ENCODE results near the gene PBX3.

The PBX3 gene

DNA sequence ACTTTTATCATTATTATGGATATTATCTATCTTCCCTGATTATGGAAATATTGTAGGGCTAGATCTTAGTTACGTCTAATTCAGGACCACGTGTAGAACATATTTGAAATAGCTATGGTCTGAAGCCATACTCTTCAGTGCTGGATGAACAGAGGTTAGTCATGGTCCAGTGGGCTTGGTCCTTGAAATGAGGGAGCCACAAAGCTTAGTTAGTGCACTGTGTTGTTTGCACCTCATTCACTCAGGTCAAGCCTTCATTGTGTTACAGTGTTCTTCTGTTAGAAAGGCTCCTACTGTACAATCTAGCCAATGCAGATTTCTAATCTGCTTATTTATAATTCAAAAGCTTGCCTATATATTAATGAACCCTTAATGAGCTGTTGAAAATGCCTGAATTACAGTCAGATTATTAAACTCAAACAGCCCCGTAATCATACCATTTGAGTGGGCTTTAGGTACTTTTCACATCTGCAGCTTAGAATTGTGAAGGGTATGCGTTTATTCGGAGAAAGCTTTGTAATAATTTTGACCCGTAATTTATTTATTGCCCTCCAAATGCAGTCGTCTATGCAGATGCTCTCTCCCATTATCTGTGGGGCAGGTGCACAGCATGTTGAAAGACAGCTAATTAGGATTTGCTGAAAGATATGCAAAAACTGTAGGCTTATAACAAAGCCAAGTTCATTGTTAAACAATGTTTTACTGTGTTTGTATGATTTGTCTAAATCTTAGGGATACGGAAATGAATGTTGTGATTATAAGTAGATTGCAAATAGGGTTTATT lies 164.9 kb downstream of the PBX3 start:
- DNase-seq = no peak

DNA sequence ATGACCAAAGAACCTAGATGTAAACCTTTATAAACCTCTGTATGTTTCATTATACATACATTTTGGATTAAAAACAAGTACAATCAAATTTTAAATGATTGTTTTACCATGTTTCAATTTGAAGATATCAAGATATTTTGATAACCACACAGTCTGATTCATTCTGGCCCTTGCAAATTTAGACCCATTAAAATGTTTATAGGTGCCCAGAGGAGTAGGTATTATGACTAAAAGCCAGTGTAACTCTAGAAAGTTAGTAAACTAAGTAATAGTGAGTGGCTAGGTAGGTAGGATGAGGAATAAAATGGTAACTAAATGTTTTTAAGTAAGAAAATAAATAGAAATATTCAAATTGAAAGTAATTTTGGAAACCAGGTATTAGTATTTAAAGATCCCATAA lies 165.5 kb downstream of the PBX3 start:
- DNase-seq = no peak

DNA sequence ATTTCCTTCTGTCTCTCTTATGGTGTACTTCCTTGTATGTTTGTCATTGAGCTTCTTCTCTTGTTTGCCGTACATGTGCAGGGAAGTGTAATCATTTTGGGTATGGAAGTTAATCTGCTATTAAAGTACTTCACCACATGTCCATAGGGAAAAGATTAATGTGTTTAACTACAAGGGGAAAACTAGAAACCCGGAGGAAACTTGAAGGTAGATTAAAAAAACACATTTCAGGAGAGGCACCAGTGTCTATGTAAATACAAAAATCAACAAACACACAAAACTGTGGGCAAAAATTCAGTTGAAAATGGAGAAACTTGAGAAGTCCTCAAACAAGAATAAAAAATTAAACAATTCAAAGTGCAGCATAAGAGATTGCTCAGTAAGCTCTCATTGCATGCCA lies 166.4 kb downstream of the PBX3 start:
- no peak for DNase-seq

DNA sequence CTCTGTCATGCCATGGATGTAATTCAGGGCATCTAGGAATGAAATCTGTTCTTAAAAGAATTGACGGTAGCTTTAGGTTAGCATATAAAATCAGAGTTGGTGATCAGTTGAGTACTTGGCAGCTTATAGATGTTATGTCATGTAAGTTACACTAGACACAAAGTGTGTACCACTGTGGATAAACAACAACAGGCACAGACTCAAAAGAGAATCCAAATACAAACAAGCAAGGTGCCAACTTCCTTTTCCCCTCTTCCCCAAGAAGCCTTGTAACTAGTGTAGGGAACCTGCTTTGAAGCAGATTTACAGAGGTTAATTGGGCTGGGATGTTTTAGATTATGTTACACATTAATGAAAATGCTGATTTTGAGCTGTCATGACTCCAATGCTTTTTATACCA lies 167.2 kb downstream of the PBX3 start:
- no peak for DNase-seq

DNA sequence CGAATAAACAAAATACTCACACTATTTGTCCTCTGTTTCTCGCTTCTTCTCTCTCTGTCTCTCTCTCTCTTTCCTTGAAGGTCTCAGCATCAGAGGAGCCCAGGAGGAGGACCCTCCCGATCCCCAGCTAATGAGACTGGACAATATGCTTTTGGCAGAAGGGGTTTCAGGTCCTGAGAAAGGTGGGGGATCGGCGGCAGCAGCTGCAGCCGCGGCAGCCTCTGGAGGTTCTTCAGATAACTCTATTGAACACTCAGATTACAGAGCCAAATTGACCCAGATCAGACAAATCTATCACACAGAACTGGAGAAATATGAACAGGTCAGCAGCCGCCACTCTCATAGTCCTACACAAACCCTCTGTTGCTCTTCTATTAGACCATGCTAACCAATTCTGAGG lies 168.4 kb downstream of the PBX3 start:
- no peak for DNase-seq

DNA sequence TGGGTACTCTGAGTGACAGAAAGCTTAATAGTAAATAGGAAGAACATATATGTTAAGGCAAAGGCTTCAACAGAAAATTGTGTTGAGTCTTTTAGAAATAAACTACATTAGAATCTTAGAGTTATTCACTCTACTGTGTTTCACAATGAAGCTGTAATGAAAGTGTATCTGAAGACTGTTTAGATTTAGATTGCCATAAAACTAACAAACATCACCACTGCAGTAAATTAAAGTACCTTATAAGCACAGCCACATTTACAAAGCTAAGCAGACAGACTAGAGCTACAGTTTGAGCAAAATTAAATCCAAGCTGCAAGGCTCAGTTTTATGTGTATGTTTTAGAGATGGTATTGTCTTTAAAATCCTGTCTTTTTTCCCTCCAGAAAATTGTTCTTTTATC lies 172.4 kb downstream of the PBX3 start:
- DNase-seq = no peak

DNA sequence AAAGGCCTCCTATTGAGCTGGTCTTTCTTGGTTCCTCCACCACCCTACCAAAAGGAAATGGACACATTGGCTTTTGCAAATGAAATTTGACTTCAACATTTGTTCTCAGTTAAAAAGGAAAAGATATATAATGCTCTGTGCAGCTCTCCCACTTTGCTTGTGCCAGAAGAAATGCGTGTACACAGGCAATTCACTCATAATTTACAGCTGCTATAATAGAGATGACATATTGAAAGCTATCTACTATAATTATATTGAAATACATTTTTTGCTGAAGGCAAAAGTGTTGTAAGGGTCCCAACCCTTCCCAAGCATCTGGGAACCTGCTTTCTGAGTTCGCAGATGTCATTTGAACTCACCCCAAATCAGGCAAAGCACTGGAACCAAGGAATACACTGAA lies 173.2 kb downstream of the PBX3 start:
- no peak for DNase-seq

DNA sequence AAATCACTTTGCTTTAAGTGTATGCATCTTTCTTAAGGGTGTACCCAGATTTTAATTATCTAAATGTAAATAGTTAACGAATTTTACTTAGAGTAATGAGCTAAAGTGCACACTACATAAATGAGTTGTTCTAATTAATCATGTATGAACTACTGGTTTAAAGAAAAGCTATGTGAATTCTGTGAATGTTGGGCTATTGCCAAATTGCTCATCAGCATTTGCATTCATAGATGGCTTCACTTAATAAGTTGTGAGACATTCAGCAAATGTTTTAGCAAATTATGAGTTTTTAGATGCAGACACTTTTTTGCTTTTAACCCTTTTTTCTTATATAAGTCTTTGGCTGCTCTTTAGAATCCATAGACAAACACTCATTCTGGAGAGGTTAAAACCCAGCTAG lies 175.7 kb downstream of the PBX3 start:
- no peak for DNase-seq

DNA sequence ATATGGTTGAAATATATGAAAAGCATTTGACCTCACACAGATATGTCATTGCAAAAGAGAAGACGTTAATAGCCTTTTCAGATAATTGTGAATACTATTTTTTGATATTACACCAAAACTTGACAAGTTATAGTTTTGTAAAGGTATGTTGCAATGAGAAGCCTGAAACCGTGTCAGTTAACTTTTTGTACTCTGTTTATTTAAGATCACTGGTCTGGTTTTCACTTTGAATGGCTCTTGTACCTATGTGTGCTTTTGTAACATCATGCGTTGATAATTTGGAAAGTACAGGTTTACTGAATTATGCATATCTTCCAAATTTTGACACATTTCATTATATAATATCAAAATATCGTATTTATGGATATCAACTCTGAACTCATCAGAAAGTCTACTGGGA lies 177.2 kb downstream of the PBX3 start:
- no peak for DNase-seq

DNA sequence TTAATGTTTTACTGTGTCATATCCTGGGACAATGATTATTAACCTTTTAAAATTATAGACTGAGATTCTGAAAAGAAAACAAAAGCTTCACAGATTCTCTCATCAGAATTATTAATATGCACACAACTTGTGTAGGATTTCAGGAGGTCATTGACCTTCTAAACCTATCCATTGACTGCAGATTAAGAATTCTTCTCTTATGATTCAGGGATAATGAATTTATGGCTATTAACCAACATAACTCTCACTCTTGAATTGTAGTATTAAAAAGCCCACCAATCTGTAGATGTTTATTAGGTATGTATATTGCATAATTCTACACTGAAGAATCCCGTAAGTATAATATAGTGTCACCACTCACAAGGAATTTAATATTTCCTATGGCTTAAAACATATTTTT lies 179.8 kb downstream of the PBX3 start:
- no peak for DNase-seq

DNA sequence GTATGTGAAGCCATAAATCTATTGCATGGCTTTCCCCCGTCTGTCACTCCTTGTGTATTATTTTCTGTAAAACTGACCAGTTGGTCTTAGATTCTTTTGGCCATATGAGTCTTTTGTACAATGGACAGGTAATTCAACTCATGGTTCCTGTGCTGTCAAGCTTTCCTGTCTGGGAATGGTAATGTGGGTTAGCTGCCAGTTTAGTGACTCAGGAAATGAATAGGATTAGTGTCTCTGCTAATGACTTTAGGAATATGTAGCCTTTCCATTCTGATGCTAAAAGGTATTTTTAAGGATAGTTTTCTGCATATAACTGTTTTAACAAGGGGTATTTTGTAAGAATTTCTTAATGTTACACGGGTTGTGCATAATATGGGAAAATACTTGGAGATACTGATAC lies 182.7 kb downstream of the PBX3 start:
- no peak for DNase-seq

DNA sequence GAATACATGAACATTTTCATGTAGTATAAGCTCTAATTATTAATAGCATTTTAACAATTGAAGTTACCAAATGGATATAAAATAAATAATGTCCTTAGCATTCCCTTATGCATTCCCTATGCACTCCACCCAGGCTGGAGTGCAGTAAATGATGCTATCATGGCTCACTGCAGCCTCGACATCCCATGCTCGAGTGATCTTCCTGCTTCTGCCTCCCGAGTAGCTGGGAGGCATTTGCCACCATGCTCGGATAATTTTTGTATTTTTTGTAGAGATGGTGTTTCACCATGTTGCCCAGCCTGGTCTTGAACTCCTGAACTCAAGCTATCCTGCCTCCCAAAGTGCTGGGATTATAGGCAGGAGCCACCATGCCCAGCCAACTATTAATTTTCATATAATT lies 184.0 kb downstream of the PBX3 start:
- DNase-seq = no peak

DNA sequence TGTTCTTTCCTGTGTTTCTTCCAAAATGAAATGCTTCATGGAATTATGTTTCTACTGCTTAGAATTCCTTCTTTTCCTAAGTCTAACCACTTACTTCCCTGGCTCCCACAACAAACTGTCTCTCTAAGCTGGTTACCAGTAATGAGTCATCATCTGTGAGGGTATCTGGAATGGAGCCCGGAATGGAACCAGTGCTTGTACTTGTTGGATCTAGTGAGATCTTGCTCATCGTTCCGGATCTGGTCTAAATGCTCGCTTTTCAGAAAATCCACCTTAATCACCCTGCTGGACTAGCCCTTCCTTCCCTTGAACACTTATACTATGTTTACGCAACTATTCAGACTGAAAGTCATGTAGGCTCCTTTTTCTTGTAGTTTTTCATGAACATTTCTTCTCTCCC lies 184.8 kb downstream of the PBX3 start:
- no peak for DNase-seq

DNA sequence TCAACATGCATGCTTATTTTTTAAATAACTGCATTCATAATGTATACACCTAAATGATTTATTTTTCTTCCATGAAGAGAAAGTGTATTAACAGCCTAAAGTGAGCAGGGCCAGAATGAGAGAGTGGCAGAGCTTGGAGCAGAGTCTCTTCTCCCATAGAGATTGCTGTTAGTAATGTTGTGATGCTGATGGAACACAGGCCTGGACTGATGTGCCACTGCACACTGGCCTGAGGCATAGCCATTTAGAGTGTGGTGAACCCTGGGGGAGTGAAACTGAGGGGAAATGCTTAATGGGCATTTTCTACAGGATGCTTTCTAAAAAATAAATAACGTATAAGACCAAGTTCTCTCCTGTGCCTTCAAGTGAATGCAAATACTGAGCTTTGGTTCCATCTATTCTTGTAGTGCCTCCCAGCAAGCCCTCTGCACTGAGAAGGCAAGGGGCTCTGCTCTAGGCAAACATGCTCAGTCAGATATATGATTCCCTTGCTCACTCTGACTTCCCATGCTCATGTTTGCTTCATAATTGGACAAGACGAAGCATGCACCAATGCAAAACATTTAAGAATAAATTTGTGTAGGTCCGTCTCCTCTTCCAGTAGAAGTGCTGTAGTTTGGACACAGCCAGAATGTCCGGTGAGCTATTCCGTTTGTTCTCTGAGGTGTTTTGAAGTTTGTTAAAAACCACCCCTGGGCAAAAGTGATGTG lies 185.7 kb downstream of the PBX3 start:
- DNase-seq = no peak

DNA sequence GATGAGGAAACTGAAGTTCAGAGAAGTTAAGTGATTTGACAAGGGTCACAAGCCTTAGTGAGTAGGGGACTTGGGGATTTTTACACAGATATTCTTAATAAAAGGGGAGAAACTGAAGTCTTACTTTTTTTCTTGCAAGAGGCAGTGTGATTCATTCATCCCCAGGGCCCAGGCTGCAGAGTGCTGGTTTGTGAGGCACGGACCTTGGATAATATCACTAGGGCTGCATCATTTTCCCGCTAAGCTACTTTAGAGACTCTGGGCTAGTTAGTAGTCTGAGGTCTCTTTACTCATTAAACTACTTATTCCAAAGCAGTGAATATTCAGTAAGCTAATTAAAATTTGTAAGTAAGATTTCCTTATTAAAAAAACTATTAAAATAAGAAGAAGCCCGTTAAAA lies 195.0 kb downstream of the PBX3 start:
- no peak for DNase-seq

DNA sequence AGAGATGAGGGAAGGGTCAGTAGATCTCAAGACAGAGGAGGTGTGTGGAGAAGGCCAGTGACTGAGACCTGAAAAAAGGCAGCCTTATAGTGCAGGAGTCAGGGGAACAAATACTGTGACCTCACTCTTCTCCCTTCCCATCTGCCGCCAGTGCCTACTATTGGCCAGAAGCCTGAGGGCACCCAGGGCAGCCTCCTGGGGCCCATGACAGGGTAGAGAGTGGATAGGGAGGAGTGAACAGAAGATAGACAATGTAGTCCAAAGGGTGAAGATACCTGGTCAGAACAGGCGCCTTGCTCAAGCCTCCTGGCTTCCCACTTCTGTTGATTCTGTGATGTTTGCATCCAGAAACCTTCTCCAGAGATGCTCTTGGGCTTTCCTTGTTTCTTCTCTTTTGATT lies 196.7 kb downstream of the PBX3 start:
- DNase-seq = no peak

DNA sequence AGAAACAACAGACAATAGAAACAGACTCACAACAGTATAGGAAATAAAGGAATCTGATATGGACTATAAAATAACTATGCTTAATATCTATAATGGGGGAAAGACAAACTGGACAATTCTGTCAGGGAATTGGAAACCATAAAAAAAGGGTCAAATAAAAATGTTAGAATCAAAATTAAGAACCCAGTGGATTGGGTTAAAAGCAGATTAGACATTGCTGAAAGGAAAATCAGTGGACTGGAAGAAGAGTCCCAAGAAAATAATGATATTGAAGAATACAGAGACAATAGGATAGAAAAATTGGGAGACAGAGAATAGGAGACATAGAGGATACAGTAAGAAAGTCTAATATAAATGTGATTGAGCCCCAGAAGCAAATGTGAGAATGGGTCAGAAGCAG lies 199.2 kb downstream of the PBX3 start:
- DNase-seq = no peak

DNA sequence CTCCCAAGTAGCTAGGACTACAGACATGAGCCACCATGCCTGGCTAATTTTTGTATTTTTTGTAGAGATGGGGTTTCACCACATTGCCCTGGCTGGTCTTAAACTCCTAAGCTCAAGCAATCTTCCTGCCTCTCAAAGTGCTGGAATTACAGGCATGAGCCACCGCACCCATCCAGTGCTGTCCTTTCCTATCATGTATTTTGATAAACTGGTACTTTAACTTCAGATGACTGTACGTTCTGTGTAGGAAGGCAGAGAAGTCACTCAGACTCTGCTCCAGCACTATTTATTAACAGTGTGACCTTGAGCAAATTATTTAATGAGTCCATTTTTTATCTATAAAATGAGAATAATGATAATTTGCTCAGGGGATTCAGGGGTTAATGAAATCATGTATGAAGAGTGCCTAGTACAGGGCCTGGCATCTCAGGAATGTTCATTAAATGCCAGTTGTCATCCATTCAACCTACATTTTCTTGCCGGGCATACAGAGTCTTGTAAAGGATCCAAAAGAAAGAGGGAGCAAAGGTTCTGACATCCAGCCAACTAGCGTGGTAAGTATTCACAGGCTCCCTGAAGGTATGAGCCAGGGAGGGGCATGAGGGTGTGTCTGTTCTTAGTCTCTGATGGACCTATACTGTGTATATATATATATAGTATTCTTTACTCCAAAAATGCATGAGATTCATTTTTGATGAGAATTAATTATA lies 201.9 kb downstream of the PBX3 start:
- DNase-seq = no peak

DNA sequence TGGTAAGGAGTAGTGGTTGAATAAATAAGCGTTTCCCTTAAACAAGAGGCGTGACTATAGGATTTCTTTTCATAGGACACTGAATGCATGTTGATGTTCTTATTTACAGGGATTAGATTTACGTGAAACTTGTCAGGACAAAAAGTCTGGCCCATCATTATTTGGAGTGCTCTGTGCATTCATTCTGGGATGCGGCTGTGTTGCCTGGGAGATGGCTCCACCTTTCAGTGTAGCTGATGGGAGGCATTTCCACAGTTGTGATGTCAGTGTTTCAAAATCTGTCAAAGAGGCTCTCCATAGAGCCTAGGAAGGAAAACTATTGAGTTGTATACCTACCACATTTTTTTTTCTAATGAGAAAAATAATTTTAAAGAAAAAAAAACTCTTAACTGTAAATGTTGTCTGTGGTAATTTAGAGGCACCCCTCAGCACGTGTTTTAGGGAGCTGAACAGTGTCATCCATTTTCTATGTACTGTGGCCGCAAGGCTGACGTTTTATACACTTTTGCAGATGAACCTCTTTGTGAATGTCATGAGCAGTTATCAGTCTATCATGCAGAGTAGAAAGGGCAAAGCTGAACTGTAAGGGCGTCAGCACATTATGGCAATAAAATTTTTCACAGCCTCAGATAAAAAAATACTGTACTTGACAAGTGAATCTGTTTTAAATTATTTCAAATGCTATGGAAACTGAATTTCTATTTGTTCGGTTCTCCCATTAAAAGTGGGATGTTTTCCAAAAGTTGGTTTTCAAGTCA lies 202.7 kb downstream of the PBX3 start:
- DNase-seq = no peak

DNA sequence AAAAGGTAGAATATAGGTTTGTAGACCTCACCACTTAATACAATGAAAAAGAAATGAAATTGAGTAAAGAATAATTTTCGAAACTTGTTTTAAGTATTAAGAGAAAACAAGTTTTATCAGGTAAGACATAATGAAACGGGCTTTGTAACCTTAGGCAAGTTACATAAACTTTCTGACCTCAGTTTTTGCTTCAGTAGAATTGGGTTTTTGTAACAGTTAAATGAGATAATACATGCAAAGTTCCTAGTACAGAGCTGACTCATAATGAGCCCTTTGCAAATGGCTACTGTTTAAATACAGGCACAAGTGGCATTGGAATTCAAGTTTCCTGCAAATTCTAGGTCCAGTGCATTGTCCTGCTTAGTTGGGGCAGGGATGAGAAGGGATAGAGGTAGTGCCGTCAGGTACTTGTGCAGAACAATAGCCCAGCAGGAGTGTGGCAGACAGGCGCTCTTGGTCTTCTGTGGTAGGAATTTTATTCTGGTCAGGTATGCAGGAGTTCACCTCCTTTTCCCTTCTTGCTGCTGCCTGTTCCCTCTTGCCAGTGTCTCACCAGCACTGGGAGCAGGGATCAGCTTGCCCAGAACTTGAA lies 203.8 kb downstream of the PBX3 start:
- DNase-seq = no peak

DNA sequence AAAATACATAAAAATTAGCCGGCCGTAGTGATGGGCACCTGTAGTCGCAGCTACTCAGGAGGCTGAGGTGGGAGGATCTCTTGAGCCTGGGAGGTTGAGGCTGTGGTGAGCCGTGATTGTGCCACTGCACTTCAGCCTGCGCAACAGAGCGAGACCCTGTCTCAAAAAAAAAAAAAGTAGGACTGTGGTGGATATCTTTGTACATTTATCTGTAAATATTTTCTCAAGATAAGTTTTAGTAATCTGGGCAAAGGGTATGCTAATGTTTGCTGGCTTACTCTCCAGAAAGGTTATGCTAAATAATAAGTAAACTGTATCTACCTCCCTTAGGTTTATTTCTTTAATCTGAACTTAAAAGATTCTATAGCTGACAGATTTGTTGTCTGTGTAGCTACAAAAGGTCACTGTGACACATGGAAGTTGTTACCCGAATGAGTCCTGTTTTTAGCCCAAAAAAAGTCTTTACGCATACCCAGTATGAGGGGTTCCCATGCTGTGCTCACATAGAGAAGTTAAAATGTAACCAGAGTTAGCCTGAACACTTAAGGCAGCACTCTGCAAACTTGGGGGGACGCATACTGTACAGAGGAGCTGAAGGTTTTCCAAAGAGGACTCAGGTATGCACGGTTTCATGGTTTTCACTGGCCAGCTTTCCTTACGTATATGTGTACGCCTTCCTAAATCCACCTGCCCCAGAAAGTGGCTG lies 206.3 kb downstream of the PBX3 start:
- DNase-seq = no peak

DNA sequence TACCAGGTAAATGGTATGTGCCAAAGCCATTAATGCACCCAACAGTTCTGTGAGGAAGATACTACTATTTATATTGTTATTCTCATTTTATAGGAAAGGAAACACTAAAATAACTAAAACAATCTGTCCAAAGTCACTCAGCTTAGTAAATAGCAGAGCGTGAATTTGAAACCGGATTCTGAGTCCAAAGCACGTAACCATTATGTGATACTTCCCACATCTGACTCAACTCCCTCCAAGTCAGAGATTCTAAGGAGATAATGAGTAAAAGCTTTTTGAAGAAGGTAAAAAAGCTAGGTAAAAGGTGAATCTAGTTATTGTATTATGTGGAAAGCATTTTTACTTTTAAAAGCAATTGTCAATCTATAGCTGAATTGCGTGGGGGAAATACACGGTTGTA lies 208.9 kb downstream of the PBX3 start:
- DNase-seq = no peak

All from stimulated activated CD4-positive, alpha-beta T cell treated with anti-CD3 and anti-CD28 coated beads, Interleukin-15, amount 100 ng/mL, for 24 hours (primary cell).